SK-N-SH treated with all-trans-retinoic acid at 6 μM for 48 hours (cell line): ENCODE measurements around the gene AKT2.
"Not testable (repeated sequence)": the region's sequence is repeated elsewhere in the genome, so short reads cannot be mapped to it uniquely, and the experiment has no call there.

Source experiments
- ATAC-seq: fragments of 200-7000 bp; cut with Tn5 transposase; 3 replicates; pipeline ENCODE4 v1.9.1; 2020; ENCODE audit warnings: mild to moderate bottlenecking, moderate library complexity
- ARNTL ChIP-seq: fragments of 450-650 bp; formaldehyde crosslinking; IDR thresholded peaks from 2 replicates; pipeline ENCODE4 v1.5.0; 2020; ENCODE audit warnings: low read depth, mild to moderate bottlenecking, moderate library complexity, borderline replicate concordance
- BACH2 ChIP-seq: fragments of 250-450 bp; sonication (Bioruptor Pico); IDR thresholded peaks from 2 replicates; pipeline ENCODE4 v1.9.0; 2021; ENCODE audit warnings: mild to moderate bottlenecking, borderline replicate concordance
- CSDC2 ChIP-seq: fragments of 250-450 bp; sonication (Bioruptor Pico); IDR thresholded peaks from 2 replicates; pipeline ENCODE4 v1.5.0; 2020; ENCODE audit warnings: mild to moderate bottlenecking, moderate library complexity
- ESRRG ChIP-seq: fragments of 250-450 bp; sonication (Bioruptor Pico); IDR thresholded peaks from 2 replicates; pipeline ENCODE4 v1.6.1; 2021; ENCODE audit warnings: mild to moderate bottlenecking
- GLIS3 ChIP-seq: fragments of 250-450 bp; sonication (Bioruptor Pico); IDR thresholded peaks from 2 replicates; pipeline ENCODE4 v1.5.0; 2020; ENCODE audit warnings: mild to moderate bottlenecking, moderate library complexity
- ISL1 ChIP-seq: fragments of 250-450 bp; sonication (Bioruptor Pico); IDR thresholded peaks from 2 replicates; pipeline ENCODE4 v2.1.2; 2022; ENCODE audit warnings: mild to moderate bottlenecking, moderate library complexity
- OSR1 ChIP-seq: fragments of 250-450 bp; sonication (Bioruptor Pico); IDR thresholded peaks from 2 replicates; pipeline ENCODE4 v1.8.0; 2022; ENCODE audit warnings: moderate library complexity, mild to moderate bottlenecking, inconsistent platforms
- PATZ1 ChIP-seq: fragments of 250-450 bp; sonication (Bioruptor Pico); IDR thresholded peaks from 2 replicates; pipeline ENCODE4 v1.8.0; 2020; ENCODE audit warnings: mild to moderate bottlenecking, moderate library complexity, borderline replicate concordance
- POU6F1 ChIP-seq: fragments of 250-450 bp; sonication (Bioruptor Pico); IDR thresholded peaks from 2 replicates; pipeline ENCODE4 v1.8.0; 2021; ENCODE audit warnings: low read depth, mild to moderate bottlenecking, moderate library complexity, borderline replicate concordance
- RARB ChIP-seq: fragments of 250-450 bp; sonication (Bioruptor Pico); IDR thresholded peaks from 2 replicates; pipeline ENCODE4 v1.8.0; 2021; ENCODE audit warnings: mild to moderate bottlenecking, moderate library complexity
- SNAI2 ChIP-seq: fragments of 250-450 bp; sonication (Bioruptor Pico); IDR thresholded peaks from 2 replicates; pipeline ENCODE4 v1.5.0; 2020; ENCODE audit warnings: mild to moderate bottlenecking, moderate library complexity
- TCF4 ChIP-seq: fragments of 250-450 bp; sonication (Bioruptor Pico); IDR thresholded peaks from 2 replicates; pipeline ENCODE4 v1.8.0; 2021; ENCODE audit warnings: mild to moderate bottlenecking, moderate library complexity, borderline replicate concordance
- TSHZ2 ChIP-seq: fragments of 250-450 bp; sonication (Bioruptor Pico); IDR thresholded peaks from 2 replicates; pipeline ENCODE4 v1.5.0; 2020; ENCODE audit warnings: mild to moderate bottlenecking, moderate library complexity
- ZFP30 ChIP-seq: fragments of 450-650 bp; formaldehyde crosslinking; IDR thresholded peaks from 2 replicates; pipeline ENCODE4 v1.5.0; 2022; ENCODE audit warnings: mild to moderate bottlenecking, moderate library complexity
- ZNF70 ChIP-seq: fragments of 450-650 bp; formaldehyde crosslinking; IDR thresholded peaks from 2 replicates; pipeline ENCODE4 v1.5.0; 2020; ENCODE audit warnings: mild to moderate bottlenecking, moderate library complexity

AKT2 gene

GRCh38 chr19:40284501-40285352 is at the start of gene AKT2:
TSS of gene AKT2 (minus strand) at chr19:40285345. CDS start at chr19:40265267, 20,078 bp downstream.
- ATAC-seq, result peak; percentile 48

GRCh38 chr19:40333083-40333482 is 47.9 kb upstream of the AKT2 start:
- not testable (repeated sequence) for ATAC-seq

More at GRCh38 chr19:40284501-40285352, at the start of gene AKT2:
- TF ChIP-seq ZNF70 (CRISPR knock-in tag) (no peak), SNAI2 (CRISPR knock-in tag) (no peak), POU6F1 (CRISPR knock-in tag) (no peak), BACH2 (CRISPR knock-in tag) (no peak), ISL1 (CRISPR knock-in tag) (no peak), OSR1 (CRISPR knock-in tag) (no peak), RARB (CRISPR knock-in tag) (no peak), CSDC2 (CRISPR knock-in tag) (no peak)
- TF ChIP-seq, all 23 proteins: peak for 0

GRCh38 chr19:40332669-40333068 is 47.5 kb upstream of the AKT2 start:
- no peak for TF ChIP-seq ARNTL
- no peak for ATAC-seq

- ATAC-seq, result no peak
- TF ChIP-seq ZNF70 (CRISPR knock-in tag), result no peak
- TF ChIP-seq ZFP30, result no peak
- no peak for TF ChIP-seq POU6F1 (CRISPR knock-in tag)
- TF ChIP-seq TCF4 (CRISPR knock-in tag), result no peak
- TF ChIP-seq GLIS3 (CRISPR knock-in tag), result no peak
- TF ChIP-seq PATZ1, result no peak
- TF ChIP-seq ESRRG (CRISPR knock-in tag), result no peak
These were observed 45.9 kb upstream of the AKT2 start for GRCh38 chr19:40331052-40331451.

GRCh38 chr19:40326201-40326600 is 41.1 kb upstream of the AKT2 start:
- no peak for TF ChIP-seq GLIS3 (CRISPR knock-in tag)
- ATAC-seq, result no peak

- TF ChIP-seq POU6F1 (CRISPR knock-in tag) (no peak), TCF4 (CRISPR knock-in tag) (no peak), ARNTL (no peak), TSHZ2 (no peak)
- TF ChIP-seq, all 23 proteins: peak for 0
- ATAC-seq, result no peak
These were observed 38.6 kb upstream of the AKT2 start for GRCh38 chr19:40323705-40324104.
